DOHH2 (cell line): ENCODE measurements around the gene FOXP3.
"Not testable (repeated sequence)": the region's sequence is repeated elsewhere in the genome, so short reads cannot be mapped to it uniquely, and the experiment has no call there.

Source experiments
- H3F3A ChIP-seq: fragments of 200-600 bp; sonication (generic), shearing (Covaris generic); 2 replicates; pipeline ENCODE4 v1.6.0; 2016; ENCODE audit warnings: antibody characterized with exemption, mild to moderate bottlenecking; ENCODE audit not compliant: control insufficient read depth, insufficient read depth
- H3K27ac ChIP-seq: fragments of 200-600 bp; sonication (generic); 2 replicates; pipeline ENCODE4 v1.5.1; 2014; ENCODE audit warnings: low read depth, mild to moderate bottlenecking, low read length, moderate library complexity
- H3K27me3 ChIP-seq: fragments of 200-600 bp; sonication (generic); 2 replicates; pipeline ENCODE4 v1.6.1; 2014; ENCODE audit warnings: mild to moderate bottlenecking, low read length, mixed read lengths; ENCODE audit not compliant: control insufficient read depth
- H3K36me3 ChIP-seq: fragments of 200-600 bp; sonication (generic); 2 replicates; pipeline ENCODE4 v1.6.1; 2014; ENCODE audit warnings: mild to moderate bottlenecking, low read length, moderate library complexity, mixed read lengths; ENCODE audit not compliant: control insufficient read depth
- H3K4me1 ChIP-seq: fragments of 200-600 bp; sonication (generic); 2 replicates; pipeline ENCODE4 v1.6.1; 2014; ENCODE audit warnings: mild to moderate bottlenecking, low read length, mixed read lengths; ENCODE audit not compliant: control insufficient read depth
- H3K4me2 ChIP-seq: fragments of 200-600 bp; sonication (generic); 2 replicates; pipeline ENCODE4 v1.6.0; 2014; ENCODE audit warnings: mild to moderate bottlenecking, low read length, moderate library complexity
- H3K4me3 ChIP-seq: fragments of 200-600 bp; sonication (generic); 2 replicates; pipeline ENCODE4 v1.5.1; 2014; ENCODE audit warnings: mild to moderate bottlenecking, low read length, mixed read lengths
- H3K79me2 ChIP-seq: fragments of 200-600 bp; sonication (generic); 2 replicates; pipeline ENCODE4 v1.6.1; 2014; ENCODE audit warnings: mild to moderate bottlenecking, low read length, mixed read lengths; ENCODE audit not compliant: control insufficient read depth
- H3K9me2 ChIP-seq: fragments of 200-600 bp; sonication (generic); replicated peaks from 2 replicates; pipeline ENCODE4 v1.6.1; 2014; ENCODE audit warnings: mild to moderate bottlenecking, low read length, mixed read lengths; ENCODE audit not compliant: control insufficient read depth
- H3K9me3 ChIP-seq: fragments of 200-600 bp; sonication (generic); 2 replicates; pipeline ENCODE4 v1.6.1; 2014; ENCODE audit warnings: antibody characterized with exemption, low read length, mixed read lengths; ENCODE audit not compliant: control insufficient read depth, insufficient read depth
- H4K20me1 ChIP-seq: fragments of 200-600 bp; sonication (generic); 2 replicates; pipeline ENCODE4 v1.6.0; 2014; ENCODE audit warnings: low read depth, mild to moderate bottlenecking, antibody characterized with exemption, low read length, moderate library complexity; ENCODE audit not compliant: control insufficient read depth, insufficient read depth
- CTCF ChIP-seq: fragments of 200-600 bp; sonication (generic); IDR thresholded peaks from one replicate; pipeline ENCODE4 v1.5.1; 2014; ENCODE audit warnings: antibody characterized with exemption, mild to moderate bottlenecking, low read depth, low read length; ENCODE audit not compliant: poor library complexity, severe bottlenecking
- EZH2phosphoT487 ChIP-seq: fragments of 200-600 bp; sonication (generic); IDR thresholded peaks from 2 replicates; pipeline ENCODE4 v1.6.1; 2017; ENCODE audit warnings: borderline replicate concordance, mild to moderate bottlenecking, antibody characterized with exemption, low read length, moderate library complexity, mixed read lengths

The FOXP3 gene

GRCh38 chrX:49309401-49309981, 45.0 kb upstream of the FOXP3 start:
- Histone ChIP-seq H4K20me1 (no peaks in the 10 kb centered on the region), H3K9me3 (no peaks in the 10 kb centered on the region), H3K4me3 (no peak overlapping the region), H3K27ac (no peak overlapping the region), H3K4me1 (no peaks in the 10 kb centered on the region), H3K27me3 (no peaks in the 10 kb centered on the region), H3K36me3 (no peaks in the 10 kb centered on the region), H3K4me2 (no peak overlapping the region), H3K9me2 (no peaks in the 10 kb centered on the region), H3K79me2 (no peaks in the 10 kb centered on the region), H3F3A (no peaks in the 10 kb centered on the region)
- TF ChIP-seq EZH2phosphoT487 (no peak), CTCF (no peak)

DNA sequence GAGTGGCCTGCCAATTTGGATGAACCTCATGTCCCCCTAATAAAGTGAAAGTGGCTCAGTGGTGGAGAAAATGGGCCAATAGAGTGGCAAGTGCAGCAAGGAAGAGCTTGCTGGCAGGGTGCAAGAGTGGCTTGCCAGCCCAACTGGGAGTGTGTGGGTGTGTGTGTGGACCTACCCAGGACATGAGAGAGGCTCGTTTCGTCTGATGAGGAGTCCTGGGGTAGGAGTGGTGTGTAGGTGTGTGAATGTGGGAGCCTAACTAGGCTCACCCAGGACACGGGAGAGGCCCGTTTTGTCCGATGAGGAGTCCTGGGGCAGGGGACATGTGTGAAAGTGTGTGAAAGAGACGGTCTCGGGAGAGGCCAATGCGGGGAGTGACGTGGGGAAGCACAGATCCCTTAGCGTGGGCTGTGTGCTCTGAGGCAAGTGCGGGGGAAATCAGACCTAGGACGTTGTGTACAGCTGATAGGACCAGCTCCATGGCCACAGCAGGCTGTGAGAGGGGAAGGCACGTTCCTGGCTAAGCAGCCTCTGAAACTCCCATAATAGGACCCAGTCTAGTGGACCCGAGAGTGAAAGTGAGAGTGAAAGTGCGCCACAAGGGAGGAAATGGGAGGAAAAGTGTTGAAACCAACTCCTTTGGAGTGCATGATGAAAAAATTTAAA, 44.2 kb upstream of the FOXP3 start:
- H3K4me3 ChIP-seq: no peak overlapping the region
- no peaks in the 10 kb centered on the region for H3K27me3 ChIP-seq
- H3F3A ChIP-seq: no peaks in the 10 kb centered on the region
- TF ChIP-seq EZH2phosphoT487 (no peak), CTCF (no peak)
- no peaks in the 10 kb centered on the region for H3K36me3 ChIP-seq
- no peak overlapping the region for H3K4me2 ChIP-seq
- H4K20me1 ChIP-seq: no peaks in the 10 kb centered on the region
- no peaks in the 10 kb centered on the region for H3K79me2 ChIP-seq
- H3K4me1 ChIP-seq: no peaks in the 10 kb centered on the region
- no peaks in the 10 kb centered on the region for H3K9me3 ChIP-seq
- H3K27ac ChIP-seq: no peak overlapping the region
- no peaks in the 10 kb centered on the region for H3K9me2 ChIP-seq

GRCh38 chrX:49307775-49308174, 43.3 kb upstream of the FOXP3 start:
- H3K4me1 ChIP-seq, H3K27ac ChIP-seq, H3F3A ChIP-seq, H3K27me3 ChIP-seq, H3K9me2 ChIP-seq, H3K9me3 ChIP-seq, H3K36me3 ChIP-seq, H3K4me2 ChIP-seq, H4K20me1 ChIP-seq, H3K79me2 ChIP-seq, H3K4me3 ChIP-seq: not testable (repeated sequence)

GRCh38 chrX:49303346-49303745, 38.8 kb upstream of the FOXP3 start, which contains the start of gene GAGE10:
GAGE10 (plus strand) TSS chrX:49303646; CDS start chrX:49304860, 1,214 bp downstream.
- TF ChIP-seq EZH2phosphoT487: no peak
- TF ChIP-seq CTCF: no peak
- no peak within 1 kb of the TSS for H3K4me2 ChIP-seq
- H3K9me2 ChIP-seq: no peaks in the 10 kb centered on the region
- H3K36me3 ChIP-seq: no peaks in the 10 kb centered on the region
- H3K79me2 ChIP-seq: no peaks in the 10 kb centered on the region
- no peak within 1 kb of the TSS for H3K4me3 ChIP-seq
- H4K20me1 ChIP-seq: no peaks in the 10 kb centered on the region
- H3K27ac ChIP-seq: no peak within 1 kb of the TSS
- no peaks in the 10 kb centered on the region for H3F3A ChIP-seq
- H3K4me1 ChIP-seq: no peaks in the 10 kb centered on the region
- no peaks in the 10 kb centered on the region for H3K9me3 ChIP-seq
- no peaks in the 10 kb centered on the region for H3K27me3 ChIP-seq
